Progenitor cell of endocrine pancreas (in vitro differentiated cells): ENCODE results near the gene PPAT. TPM values are rescaled to one million over a fixed set of nuclear protein-coding genes. Genes with fewer than 3 reads are reported as not detected.
A peak's percentile ranks its signal among the peaks of the same experiment; 100 is the strongest.
"Not testable (repeated sequence)": the region's sequence is repeated elsewhere in the genome, so short reads cannot be mapped to it uniquely, and the experiment has no call there.

Experiments used
- DNase-seq: peaks from one replicate; pipeline ENCODE4 v3.0.0; 2021; ENCODE audit warnings: low spot score; ENCODE audit not compliant: unreplicated experiment
- H3K27ac Mint-ChIP-seq: 2 replicates; pipeline ENCODE4 v1.8.0; 2021; ENCODE audit warnings: mild to moderate bottlenecking, moderate library complexity, mixed read lengths
- H3K27me3 Mint-ChIP-seq: 2 replicates; pipeline ENCODE4 v1.8.0; 2021; ENCODE audit warnings: mixed read lengths
- H3K36me3 Mint-ChIP-seq: 2 replicates; pipeline ENCODE4 v1.8.0; 2022; ENCODE audit warnings: mixed read lengths; ENCODE audit not compliant: insufficient read depth
- H3K4me1 Mint-ChIP-seq: 2 replicates; pipeline ENCODE4 v1.8.0; 2021; ENCODE audit warnings: low read depth, mixed read lengths
- H3K4me3 Mint-ChIP-seq: 2 replicates; pipeline ENCODE4 v1.8.0; 2021; ENCODE audit warnings: low read depth, mild to moderate bottlenecking, moderate library complexity, mixed read lengths
- H3K9me3 Mint-ChIP-seq: 2 replicates; pipeline ENCODE4 v1.8.0; 2021; ENCODE audit warnings: low read depth, mixed read lengths
- CTCF ChIP-seq: fragments of 200-600 bp; sonication (generic); IDR thresholded peaks from one replicate; pipeline ENCODE4 v1.5.0; 2021; ENCODE audit warnings: antibody characterized with exemption, mild to moderate bottlenecking; ENCODE audit not compliant: unreplicated experiment
- total RNA-seq: library from RNA; stranded (reverse); gene quantifications from 2 replicates; pipeline ENCODE4 v1.2.1, GENCODE V29; 2021

The PPAT gene
- total RNA-seq, 1 donor from 2014 or later, result 24.4 TPM

- H3K4me3 Mint-ChIP-seq, result no peak overlapping the region
- H3K27me3 Mint-ChIP-seq, result no peaks in the 10 kb centered on the region
- peaks cover 32% of the 10 kb centered on the region for H3K4me1 Mint-ChIP-seq
- H3K36me3 Mint-ChIP-seq, result peaks cover 14% of the 10 kb centered on the region
- no peak for DNase-seq
- H3K9me3 Mint-ChIP-seq, result no peaks in the 10 kb centered on the region
- H3K27ac Mint-ChIP-seq, result no peak overlapping the region
- TF ChIP-seq CTCF, result no peak
Observed at GRCh38 chr4:56464581-56464980, 29.2 kb upstream of the PPAT start.

GRCh38 chr4:56463711-56464110 is 28.3 kb upstream of the PPAT start:
- no peak for DNase-seq
- H3K36me3 Mint-ChIP-seq, result peaks cover 14% of the 10 kb centered on the region
- no peak overlapping the region for H3K4me3 Mint-ChIP-seq
- H3K27ac Mint-ChIP-seq, result peak overlapping the region; percentile 56
- no peaks in the 10 kb centered on the region for H3K27me3 Mint-ChIP-seq
- no peak for TF ChIP-seq CTCF
- H3K9me3 Mint-ChIP-seq, result no peaks in the 10 kb centered on the region
- H3K4me1 Mint-ChIP-seq, result peaks cover 24% of the 10 kb centered on the region

GRCh38 chr4:56462157-56462556 is 26.7 kb upstream of the PPAT start:
- no peak overlapping the region for H3K4me3 Mint-ChIP-seq
- H3K27ac Mint-ChIP-seq, result no peak overlapping the region
- H3K27me3 Mint-ChIP-seq, result no peaks in the 10 kb centered on the region
- TF ChIP-seq CTCF, result no peak
- peaks cover 17% of the 10 kb centered on the region for H3K36me3 Mint-ChIP-seq
- DNase-seq, result no peak
- no peaks in the 10 kb centered on the region for H3K9me3 Mint-ChIP-seq
- peaks cover 18% of the 10 kb centered on the region for H3K4me1 Mint-ChIP-seq

GRCh38 chr4:56460085-56460484 is 24.7 kb upstream of the PPAT start:
- Mint-ChIP-seq H3K27ac (no peak overlapping the region), H3K27me3 (no peaks in the 10 kb centered on the region), H3K4me3 (no peak overlapping the region), H3K9me3 (no peaks in the 10 kb centered on the region), H3K36me3 (peaks cover 29% of the 10 kb centered on the region), H3K4me1 (peaks cover 3% of the 10 kb centered on the region)
- no peak for TF ChIP-seq CTCF
- no peak for DNase-seq

- Mint-ChIP-seq H3K27me3 (no peaks in the 10 kb centered on the region), H3K4me3 (no peak overlapping the region), H3K36me3 (peaks cover 44% of the 10 kb centered on the region), H3K27ac (no peak overlapping the region), H3K9me3 (no peaks in the 10 kb centered on the region), H3K4me1 (no peaks in the 10 kb centered on the region)
- no peak for DNase-seq
- no peak for TF ChIP-seq CTCF
Observed at GRCh38 chr4:56450342-56450741, 14.9 kb upstream of the PPAT start.

GRCh38 chr4:56449475-56449874 is 14.1 kb upstream of the PPAT start:
- H3K27me3 Mint-ChIP-seq, H3K27ac Mint-ChIP-seq, H3K9me3 Mint-ChIP-seq, H3K4me1 Mint-ChIP-seq, DNase-seq, H3K4me3 Mint-ChIP-seq: not testable (repeated sequence)
- peaks cover 40% of the 10 kb centered on the region for H3K36me3 Mint-ChIP-seq
